Anterior cingulate cortex (tissue), 58 donors: Measurements from ENCODE around the gene RPTOR.

Experiments
- DNase-seq, 58 donors: peaks; one replicate each; lab custom pipeline; 2025; lab: John Stamatoyannopoulos, UW

Gene RPTOR

GRCh38 chr17:80926591-80927250 is 382.1 kb downstream of the RPTOR start:
- DNase-seq, result no peak

- DNase-seq, result no peak
Observed at GRCh38 chr17:80927791-80928216, 383.2 kb downstream of the RPTOR start.

- no peak for DNase-seq
Observed at GRCh38 chr17:80929449-80929848, 384.8 kb downstream of the RPTOR start.

GRCh38 chr17:80930335-80931279 is 386.0 kb downstream of the RPTOR start:
- DNase-seq, result peak in 1 of 58 donors; percentile 23

GRCh38 chr17:80931421-80932265 is 387.0 kb downstream of the RPTOR start:
- no peak for DNase-seq

- no peak for DNase-seq
Observed at GRCh38 chr17:80935526-80935925, 390.9 kb downstream of the RPTOR start.

- DNase-seq, result no peak
Observed at GRCh38 chr17:80936218-80936617, 391.6 kb downstream of the RPTOR start.

- no peak for DNase-seq
Observed at GRCh38 chr17:80936723-80937122, 392.1 kb downstream of the RPTOR start.

- DNase-seq, result no peak
Observed at GRCh38 chr17:80937462-80938381, 393.1 kb downstream of the RPTOR start.

GRCh38 chr17:80938556-80938955 is 393.9 kb downstream of the RPTOR start:
- peak in 2 of 58 donors; percentile 17 to 44 for DNase-seq

- DNase-seq, result no peak
Observed at GRCh38 chr17:80939151-80940145, 394.8 kb downstream of the RPTOR start.

GRCh38 chr17:80940171-80941123 is 395.8 kb downstream of the RPTOR start:
- DNase-seq, result no peak

GRCh38 chr17:80941171-80941570 is 396.5 kb downstream of the RPTOR start:
- DNase-seq, result no peak

GRCh38 chr17:80941743-80942422 is 397.2 kb downstream of the RPTOR start:
- peak in 4 of 58 donors; percentile 22 to 45 (median 32) for DNase-seq

- DNase-seq, result peak in 55 of 58 donors; percentile 31 to 92 (median 75)
Observed at GRCh38 chr17:80942423-80943345, 398.0 kb downstream of the RPTOR start.
